ENCODE data around the gene PARD3.

GRCh38 chr10:34648919-34649318 lies 166.2 kb downstream of the PARD3 start:
- TF ChIP-seq POLR2A (IDR thresholded peaks at IDR 0.05; ENCODE audit: borderline replicate concordance, extremely low read depth, insufficient read depth, insufficient read length), result no peak
- no peak for TF ChIP-seq ZNF274 (IDR thresholded peaks at IDR 0.05; ENCODE audit: low read depth, low read length)
- TF ChIP-seq, protein P1, sequence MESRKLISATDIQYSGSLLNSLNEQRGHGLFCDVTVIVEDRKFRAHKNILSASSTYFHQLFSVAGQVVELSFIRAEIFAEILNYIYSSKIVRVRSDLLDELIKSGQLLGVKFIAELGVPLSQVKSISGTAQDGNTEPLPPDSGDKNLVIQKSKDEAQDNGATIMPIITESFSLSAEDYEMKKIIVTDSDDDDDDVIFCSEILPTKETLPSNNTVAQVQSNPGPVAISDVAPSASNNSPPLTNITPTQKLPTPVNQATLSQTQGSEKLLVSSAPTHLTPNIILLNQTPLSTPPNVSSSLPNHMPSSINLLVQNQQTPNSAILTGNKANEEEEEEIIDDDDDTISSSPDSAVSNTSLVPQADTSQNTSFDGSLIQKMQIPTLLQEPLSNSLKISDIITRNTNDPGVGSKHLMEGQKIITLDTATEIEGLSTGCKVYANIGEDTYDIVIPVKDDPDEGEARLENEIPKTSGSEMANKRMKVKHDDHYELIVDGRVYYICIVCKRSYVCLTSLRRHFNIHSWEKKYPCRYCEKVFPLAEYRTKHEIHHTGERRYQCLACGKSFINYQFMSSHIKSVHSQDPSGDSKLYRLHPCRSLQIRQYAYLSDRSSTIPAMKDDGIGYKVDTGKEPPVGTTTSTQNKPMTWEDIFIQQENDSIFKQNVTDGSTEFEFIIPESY (IDR thresholded peaks at IDR 0.05; ENCODE audit: extremely low read depth, insufficient replicate concordance, low read length), result no peak
- TF ChIP-seq, protein P2, sequence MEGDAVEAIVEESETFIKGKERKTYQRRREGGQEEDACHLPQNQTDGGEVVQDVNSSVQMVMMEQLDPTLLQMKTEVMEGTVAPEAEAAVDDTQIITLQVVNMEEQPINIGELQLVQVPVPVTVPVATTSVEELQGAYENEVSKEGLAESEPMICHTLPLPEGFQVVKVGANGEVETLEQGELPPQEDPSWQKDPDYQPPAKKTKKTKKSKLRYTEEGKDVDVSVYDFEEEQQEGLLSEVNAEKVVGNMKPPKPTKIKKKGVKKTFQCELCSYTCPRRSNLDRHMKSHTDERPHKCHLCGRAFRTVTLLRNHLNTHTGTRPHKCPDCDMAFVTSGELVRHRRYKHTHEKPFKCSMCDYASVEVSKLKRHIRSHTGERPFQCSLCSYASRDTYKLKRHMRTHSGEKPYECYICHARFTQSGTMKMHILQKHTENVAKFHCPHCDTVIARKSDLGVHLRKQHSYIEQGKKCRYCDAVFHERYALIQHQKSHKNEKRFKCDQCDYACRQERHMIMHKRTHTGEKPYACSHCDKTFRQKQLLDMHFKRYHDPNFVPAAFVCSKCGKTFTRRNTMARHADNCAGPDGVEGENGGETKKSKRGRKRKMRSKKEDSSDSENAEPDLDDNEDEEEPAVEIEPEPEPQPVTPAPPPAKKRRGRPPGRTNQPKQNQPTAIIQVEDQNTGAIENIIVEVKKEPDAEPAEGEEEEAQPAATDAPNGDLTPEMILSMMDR (IDR thresholded peaks at IDR 0.05 in 2 of 3, conservative IDR thresholded peaks at IDR 0.05 in 1 of 3; ENCODE audit: borderline replicate concordance in 1 of 3, insufficient read depth in 1 of 3, low read depth in 2 of 3, low read length in 2 of 3), result no peak
- no peak for TF ChIP-seq POLR2AphosphoS5 (IDR thresholded peaks at IDR 0.05; ENCODE audit: low read depth, low read length)
- TF ChIP-seq EZH2 (IDR thresholded peaks at IDR 0.05), result no peak
- no peak for TF ChIP-seq CEBPB (IDR thresholded peaks at IDR 0.05; ENCODE audit: low read depth)
- no peak for TF ChIP-seq SP1 (IDR thresholded peaks at IDR 0.05; ENCODE audit: low read depth)
- no peak for TF ChIP-seq ELF1 (IDR thresholded peaks at IDR 0.05; ENCODE audit: borderline replicate concordance, low read depth)
- no peak for TF ChIP-seq SIN3A (IDR thresholded peaks at IDR 0.05; ENCODE audit: low read depth)

All from HCT116 (cell line).